GM12872 (cell line): ENCODE data around the gene ELMOD2.

Source experiments
- CTCF ChIP-seq: IDR thresholded peaks from 3 replicates; pipeline ENCODE4 v1.5.1; 2011; ENCODE audit warnings: low read depth, mild to moderate bottlenecking, low read length, moderate library complexity; ENCODE audit not compliant: insufficient read depth

ELMOD2 gene

GRCh38 chr4:140504261-140504660, 19.7 kb upstream of the ELMOD2 start:
- no peak for TF ChIP-seq CTCF

GRCh38 chr4:140515423-140515822, 8.5 kb upstream of the ELMOD2 start:
- no peak for TF ChIP-seq CTCF

GRCh38 chr4:140523370-140523856, 555 bp upstream of the ELMOD2 start:
- no peak for TF ChIP-seq CTCF

- no peak for TF ChIP-seq CTCF
Measured at GRCh38 chr4:140529434-140529833, 5.5 kb downstream of the ELMOD2 start.

- TF ChIP-seq CTCF, result no peak
Measured at GRCh38 chr4:140533951-140534480, 10.0 kb downstream of the ELMOD2 start.

GRCh38 chr4:140556372-140557085, 32.6 kb downstream of the ELMOD2 start:
- no peak for TF ChIP-seq CTCF

GRCh38 chr4:140557831-140558435, 34.0 kb downstream of the ELMOD2 start:
- no peak for TF ChIP-seq CTCF
